HepG2 (cell line): Measurements from ENCODE around the gene SLFNL1. TPM values are rescaled to one million over a fixed set of nuclear protein-coding genes. Genes with fewer than 3 reads are reported as not detected.

ENCODE experiments used
- CHD4 ChIP-seq: fragments of 200-600 bp; sonication (generic); IDR thresholded peaks from 2 replicates; pipeline ENCODE4 v1.7.0; 2017; ENCODE audit warnings: mild to moderate bottlenecking, low read length, borderline replicate concordance
- CSRNP1 ChIP-seq: sonication (generic); formaldehyde crosslinking; IDR thresholded peaks from 2 replicates; pipeline ENCODE4 v1.8.1; 2023; ENCODE audit warnings: mild to moderate bottlenecking, missing genetic modification reagents
- ETV6 ChIP-seq: sonication (generic); formaldehyde crosslinking; conservative IDR thresholded peaks from 2 replicates; pipeline ENCODE4 v1.4.0; 2020; ENCODE audit warnings: missing genetic modification reagents
- HNRNPLL ChIP-seq: fragments of 200-400 bp; formaldehyde crosslinking; IDR thresholded peaks from 2 replicates; pipeline ENCODE4 v1.6.1; 2017; ENCODE audit warnings: mild to moderate bottlenecking, low read depth, low read length; ENCODE audit not compliant: poor library complexity, severe bottlenecking
- JUNB ChIP-seq: sonication (generic); formaldehyde crosslinking; IDR thresholded peaks from 2 replicates; pipeline ENCODE4 v1.8.0; 2022; ENCODE audit warnings: missing genetic modification reagents, mild to moderate bottlenecking, borderline replicate concordance
- NBN ChIP-seq: fragments of 450-650 bp; conservative IDR thresholded peaks from 2 replicates; pipeline ENCODE4 v1.6.1; 2017
- PRPF4 ChIP-seq: fragments of 200-400 bp; formaldehyde crosslinking; IDR thresholded peaks from 2 replicates; pipeline ENCODE4 v1.6.1; 2016; ENCODE audit warnings: low read length, low read depth; ENCODE audit not compliant: poor library complexity, severe bottlenecking
- RAD21 ChIP-seq: fragments of 450-650 bp; formaldehyde crosslinking; IDR thresholded peaks from 2 replicates; pipeline ENCODE4 v1.5.0; 2020; ENCODE audit warnings: mild to moderate bottlenecking
- RFXAP ChIP-seq: sonication (generic); formaldehyde crosslinking; IDR thresholded peaks from 2 replicates; pipeline ENCODE4 v1.4.0; 2020; ENCODE audit warnings: missing genetic modification reagents, borderline replicate concordance
- SRY ChIP-seq: sonication (generic); formaldehyde crosslinking; IDR thresholded peaks from 2 replicates; pipeline ENCODE4 v1.8.0; 2022; ENCODE audit warnings: mild to moderate bottlenecking, missing genetic modification reagents
- TFAP4 ChIP-seq: sonication (generic); IDR thresholded peaks from 2 replicates; pipeline ENCODE4 v1.6.1; 2016; ENCODE audit warnings: low read depth, borderline replicate concordance
- TFDP1 ChIP-seq: IDR thresholded peaks from 2 replicates; pipeline ENCODE4 v1.6.1; 2016; ENCODE audit warnings: missing compliant biosample characterization, missing genetic modification reagents, borderline replicate concordance
- ZNF251 ChIP-seq: sonication (generic); formaldehyde crosslinking; IDR thresholded peaks from 2 replicates; pipeline ENCODE4 v1.9.0; 2021; ENCODE audit warnings: mild to moderate bottlenecking, missing genetic modification reagents
- ZNF30 ChIP-seq: sonication (generic); formaldehyde crosslinking; IDR thresholded peaks from 2 replicates; pipeline ENCODE4 v1.5.0; 2020; ENCODE audit warnings: mild to moderate bottlenecking, missing genetic modification reagents
- ZNF407 ChIP-seq: sonication (generic); formaldehyde crosslinking; IDR thresholded peaks from one replicate; pipeline ENCODE4 v1.5.1; 2020; ENCODE audit warnings: mild to moderate bottlenecking, missing genetic modification reagents; ENCODE audit errors: not compliant biosample characterization
- ZNF766 ChIP-seq: sonication (generic); formaldehyde crosslinking; IDR thresholded peaks from 2 replicates; pipeline ENCODE4 v1.5.0; 2020; ENCODE audit warnings: missing genetic modification reagents, borderline replicate concordance
- ZNF816 ChIP-seq: sonication (generic); formaldehyde crosslinking; IDR thresholded peaks from 2 replicates; pipeline ENCODE4 v1.8.0; 2022; ENCODE audit warnings: missing genetic modification reagents, mild to moderate bottlenecking, borderline replicate concordance
- polyA plus RNA-seq, 8 experiments: library from polyadenylated mRNA; depleted of rRNA in 3 of 8; stranded (reverse) in 7 of 8; unstranded in 1 of 8; fragments of >200 nt; fragmentation: Illumina TruSeq in 4 of 8; extraction: Trizol in 4 of 8; gene quantifications; 2 replicates each; pipeline versions ENCODE4 v1.2.1 to v1.2.3, GENCODE V29; 2011 to 2016; ENCODE audit warnings: low read depth in 4 of 8, missing spikeins in 1 of 8, mixed read lengths in 1 of 8; ENCODE audit not compliant: insufficient read depth in 1 of 8
- total RNA-seq, 5 experiments: library from RNA; depleted of rRNA; stranded (reverse); fragments of >200 nt; fragmentation: Illumina TruSeq; extraction: Trizol; gene quantifications; 2 replicates each; pipeline ENCODE4 v1.2.3, GENCODE V29; 2016; ENCODE audit warnings: low read depth in 1 of 5

SLFNL1 gene
- total and polyA plus RNA-seq, 2 of the 13 experiments (the other 11 are each of a cell fraction or from before 2014, with no cell fraction given): 0.07 to 0.20 TPM

GRCh38 chr1:41003640-41004220, 17.8 kb downstream of the SLFNL1 start (continued):
- TF ChIP-seq TFAP4 (peak; percentile 86; the same call in 1 of the 2 replicates), PRPF4 (no peak), ZNF30 (no peak), RFXAP (CRISPR knock-in tag) (0 out of 2 replicates have a peak, but pooled peaks have one; percentile 31), TFDP1 (CRISPR knock-in tag) (peak; percentile 36; the same call in 1 of the 2 replicates), HNRNPLL (no peak), ZNF816 (CRISPR knock-in tag) (no peak), JUNB (CRISPR knock-in tag) (no peak), CSRNP1 (CRISPR knock-in tag) (no peak), CHD4 (no peak), ZNF766 (CRISPR knock-in tag) (no peak), ETV6 (CRISPR knock-in tag) (no peak), RAD21 (CRISPR knock-in tag) (no peak), SRY (CRISPR knock-in tag) (no peak), ZNF251 (CRISPR knock-in tag) (no peak), ZNF407 (CRISPR knock-in tag) (no peak), NBN (no peak)
